CD4-positive, alpha-beta T cell treated with Interferon gamma for 1 hour (primary cell): ENCODE measurements around the gene TSHZ2.
"Not testable (repeated sequence)": the region's sequence is repeated elsewhere in the genome, so short reads cannot be mapped to it uniquely, and the experiment has no call there.

Experiments
- DNase-seq: peaks from one replicate; pipeline ENCODE4 v3.0.0-alpha.2; 2020

TSHZ2 gene

GRCh38 chr20:52965380-52965779, 6.8 kb upstream of the TSHZ2 start:
- DNase-seq: no peak

DNA sequence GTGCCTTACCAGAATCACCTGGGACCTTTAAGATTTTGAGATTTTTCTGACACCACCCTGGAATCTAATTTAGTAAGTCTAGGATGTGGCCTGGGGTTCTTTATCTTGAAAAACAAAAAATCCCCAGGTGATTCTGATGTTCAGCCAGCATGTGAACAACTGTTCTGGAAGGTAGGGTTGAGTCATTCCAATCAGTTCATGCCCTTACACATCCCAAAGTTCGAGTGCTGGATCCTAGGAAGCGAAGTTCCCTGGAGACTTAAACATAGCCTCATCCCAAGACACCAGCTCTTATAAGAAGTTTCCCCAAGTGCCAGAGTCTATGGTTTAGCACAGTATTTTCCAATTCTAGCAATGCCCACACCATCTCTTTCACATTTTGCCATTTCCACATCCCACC, 6.3 kb upstream of the TSHZ2 start:
- DNase-seq: no peak

DNA sequence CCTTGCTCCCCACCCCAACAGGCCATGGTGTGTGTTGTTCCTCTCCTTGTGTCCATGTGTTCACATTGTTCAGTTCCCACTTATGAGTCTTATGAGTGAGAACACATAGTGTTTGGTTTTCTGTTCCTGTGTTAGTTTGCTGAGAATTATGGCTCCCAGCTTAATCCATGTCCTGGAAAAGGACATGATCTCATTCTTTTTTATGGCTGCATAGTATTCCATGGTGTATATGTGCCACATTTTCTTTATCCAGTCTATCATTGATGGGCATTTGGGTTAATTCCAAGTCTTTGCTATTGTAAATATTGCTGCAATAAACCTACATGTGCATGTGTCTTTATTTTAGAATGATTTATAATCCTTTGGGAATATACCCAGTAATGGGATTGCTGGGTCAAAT, 5.6 kb upstream of the TSHZ2 start:
- DNase-seq: not testable (repeated sequence)

- DNase-seq: no peak
Measured at GRCh38 chr20:52971498-52972189, 514 bp upstream of the TSHZ2 start.

DNA sequence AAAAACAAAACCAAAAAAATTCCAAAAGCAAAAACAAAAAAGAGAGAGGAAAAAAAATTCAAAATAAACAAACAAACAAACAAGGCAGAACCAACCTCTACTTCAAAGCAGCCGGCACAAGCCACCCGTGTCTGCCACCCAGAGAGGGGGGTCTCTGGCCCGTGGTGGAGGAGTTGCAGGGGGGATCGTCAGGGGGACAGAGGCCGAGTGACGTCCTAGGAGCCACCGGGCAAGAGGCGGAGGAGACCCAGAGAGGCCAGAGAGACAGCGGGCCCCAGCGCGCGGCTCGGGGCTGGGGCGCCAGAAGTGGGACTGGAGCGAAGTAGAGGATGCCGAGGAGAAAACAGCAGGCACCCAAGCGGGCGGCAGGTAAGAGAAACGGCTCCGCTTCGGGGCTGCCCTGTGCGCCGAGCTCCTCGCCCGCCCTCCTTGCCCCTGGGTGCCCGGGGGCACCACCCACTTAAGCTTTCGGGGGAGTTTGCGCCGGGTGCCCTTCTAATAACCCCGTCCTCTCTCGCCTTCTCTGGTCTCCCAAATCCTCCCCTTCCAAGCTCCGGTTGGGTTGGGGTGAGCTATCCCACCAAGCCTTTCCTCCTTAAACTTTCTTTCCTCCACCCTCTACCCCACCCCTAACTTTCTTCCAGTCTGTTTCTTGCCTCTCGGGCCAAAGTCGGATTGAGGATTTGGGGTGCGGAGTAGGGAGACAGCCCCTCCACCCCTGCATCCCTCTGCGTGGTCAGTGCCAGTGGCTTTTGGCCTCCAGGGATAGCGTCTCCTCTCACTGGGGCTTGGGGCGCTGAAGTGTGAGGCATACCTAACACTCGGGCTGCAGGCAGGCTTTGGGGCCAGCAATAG, 1.0 kb downstream of the TSHZ2 start:
- DNase-seq: peak; percentile 13

DNA sequence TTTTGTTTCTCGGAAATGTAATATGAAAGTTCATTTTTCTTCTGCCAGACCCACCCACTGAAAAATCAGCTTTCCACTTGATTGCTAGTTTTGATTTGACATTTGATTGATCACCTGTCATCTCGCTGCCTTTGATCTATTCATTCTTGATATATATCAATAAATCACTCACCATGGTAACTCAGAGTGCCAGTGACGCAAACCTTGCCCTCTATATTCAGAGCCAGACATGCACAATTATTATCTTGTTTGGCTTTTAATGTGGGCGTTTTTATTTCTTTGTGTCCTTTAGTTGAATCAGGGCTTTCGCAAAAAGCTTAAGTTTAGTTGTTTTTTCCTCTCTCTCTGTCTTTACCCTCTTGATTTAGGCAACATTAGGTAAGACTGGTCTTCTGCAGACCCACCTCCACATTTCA, 2.0 kb downstream of the TSHZ2 start:
- peak; percentile 46 for DNase-seq

GRCh38 chr20:52975029-52975732, 3.0 kb downstream of the TSHZ2 start:
- peak; percentile 3 for DNase-seq

GRCh38 chr20:52975803-52976531, 3.8 kb downstream of the TSHZ2 start:
- DNase-seq: no peak

DNA sequence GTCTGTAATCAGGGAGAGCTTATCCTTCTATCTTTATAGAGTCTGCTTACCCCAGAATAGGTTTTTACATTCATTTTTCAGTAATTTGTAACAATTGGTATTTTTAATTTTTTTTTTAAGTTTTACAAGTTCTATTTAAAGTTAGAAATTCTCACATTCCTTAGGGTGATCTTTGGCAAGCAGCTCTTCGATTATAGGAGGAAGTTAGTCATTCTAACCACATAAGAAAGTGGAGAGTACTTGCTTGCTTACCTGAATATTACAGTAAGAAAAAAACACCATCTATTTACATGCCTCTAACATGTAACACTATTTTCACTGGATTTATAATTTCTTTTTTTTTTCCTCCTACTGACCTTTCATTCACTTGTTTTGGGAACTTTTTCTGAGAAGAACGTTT, 6.7 kb downstream of the TSHZ2 start:
- no peak for DNase-seq

- no peak for DNase-seq
Measured at GRCh38 chr20:52981051-52981450, 8.9 kb downstream of the TSHZ2 start.

GRCh38 chr20:52983726-52984450, 11.7 kb downstream of the TSHZ2 start:
- DNase-seq: no peak

- no peak for DNase-seq
Measured at GRCh38 chr20:52984451-52984810, 12.3 kb downstream of the TSHZ2 start.

DNA sequence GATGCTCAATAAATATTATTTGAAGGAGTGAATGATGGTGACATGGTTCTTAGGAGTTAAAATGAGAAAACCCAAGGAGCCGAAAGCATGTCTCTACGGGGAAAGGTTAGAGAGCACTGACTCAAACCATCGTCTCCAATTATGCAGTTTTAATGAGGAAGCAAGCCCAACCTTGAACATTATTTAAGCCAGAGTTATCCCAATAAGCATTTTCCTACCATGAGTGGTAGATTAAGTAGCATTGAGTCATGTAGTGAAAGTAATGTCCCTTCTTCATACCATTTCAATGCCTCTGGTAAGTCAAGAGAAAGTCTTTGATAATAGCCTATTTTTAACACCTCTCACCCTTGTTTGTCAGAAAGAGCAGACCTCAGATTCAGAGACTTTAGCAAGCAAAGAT, 13.5 kb downstream of the TSHZ2 start:
- DNase-seq: no peak

DNA sequence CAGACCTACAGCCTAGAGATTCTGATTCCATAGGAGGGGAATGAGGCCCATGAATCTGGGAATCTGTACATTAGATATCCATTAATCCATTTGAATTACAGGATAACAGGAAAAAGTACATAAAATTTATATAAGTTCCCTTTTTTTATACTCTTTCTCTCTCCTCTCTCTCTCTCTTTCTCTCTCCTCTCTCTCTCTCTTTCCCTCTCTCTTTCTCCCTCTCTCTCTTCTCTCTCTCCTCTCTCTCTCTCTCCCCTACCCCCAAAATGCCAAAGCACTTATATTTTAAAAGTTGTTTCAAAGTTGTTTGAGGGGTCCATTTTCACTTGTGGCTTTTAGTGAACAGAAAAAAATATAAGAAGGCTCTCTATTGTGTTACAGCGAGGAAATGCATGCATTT, 15.1 kb downstream of the TSHZ2 start:
- DNase-seq: no peak

DNA sequence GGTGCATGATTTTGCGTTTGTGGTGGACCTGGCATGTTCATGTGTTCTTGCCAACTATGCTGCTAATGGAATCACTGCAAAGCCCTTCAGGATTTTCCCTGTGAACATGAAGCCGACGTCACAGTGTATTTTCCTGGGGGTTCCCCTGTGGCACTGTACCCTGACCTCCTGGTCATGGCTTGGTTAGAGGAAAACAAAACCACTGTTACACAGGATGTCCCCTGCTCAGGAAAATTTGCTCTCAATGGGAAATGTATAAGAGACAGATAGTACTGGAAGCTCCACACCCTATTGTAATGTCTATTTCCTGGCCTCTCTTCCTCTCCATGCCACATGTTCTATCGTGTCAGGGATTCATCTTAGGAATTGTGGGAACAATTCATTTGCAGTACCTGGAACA, 19.7 kb downstream of the TSHZ2 start:
- DNase-seq: no peak

DNA sequence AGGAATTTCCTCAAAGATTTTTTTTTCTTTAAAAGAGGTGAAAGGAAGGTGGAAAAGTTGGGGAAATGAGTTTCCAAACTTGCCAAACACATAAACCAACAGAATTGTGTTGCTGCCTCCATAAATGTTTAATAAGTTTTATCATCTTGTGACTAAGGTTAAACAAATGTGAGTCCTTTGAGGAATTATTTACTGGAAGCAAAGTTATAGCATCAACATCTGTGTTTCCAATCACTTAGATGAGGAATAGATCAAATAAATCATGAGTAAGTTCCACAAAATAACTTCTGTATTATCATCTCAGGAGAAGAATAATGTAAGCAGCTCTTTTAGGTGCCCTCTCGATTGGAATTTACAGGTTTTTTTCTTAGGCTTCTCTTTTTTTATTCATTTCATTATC, 20.5 kb downstream of the TSHZ2 start:
- DNase-seq: no peak

GRCh38 chr20:52993076-52993475, 20.9 kb downstream of the TSHZ2 start:
- no peak for DNase-seq

GRCh38 chr20:52994184-52994970, 22.2 kb downstream of the TSHZ2 start:
- no peak for DNase-seq

GRCh38 chr20:52996130-52996529, 24.0 kb downstream of the TSHZ2 start:
- DNase-seq: no peak

DNA sequence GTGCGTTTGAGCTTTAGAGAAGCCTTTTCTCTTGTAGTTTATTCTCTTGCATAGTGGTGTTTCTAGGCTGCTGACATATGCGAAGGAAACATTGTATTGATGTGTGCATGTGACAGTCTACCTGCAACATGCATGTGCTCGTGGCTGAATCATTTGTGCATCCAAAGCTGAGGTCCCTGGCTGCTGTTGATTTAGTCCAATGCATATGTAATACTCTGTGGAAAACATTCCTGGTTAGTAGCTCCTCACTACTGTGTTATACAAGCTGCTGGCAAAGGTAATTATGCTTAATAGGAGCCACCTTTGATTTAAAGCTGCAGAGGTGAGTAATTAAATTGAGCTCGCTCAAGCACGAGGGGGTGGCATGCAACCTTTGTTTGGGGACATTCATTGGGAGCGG, 24.5 kb downstream of the TSHZ2 start:
- DNase-seq: no peak

GRCh38 chr20:52998268-52998667, 26.1 kb downstream of the TSHZ2 start:
- DNase-seq: no peak

DNA sequence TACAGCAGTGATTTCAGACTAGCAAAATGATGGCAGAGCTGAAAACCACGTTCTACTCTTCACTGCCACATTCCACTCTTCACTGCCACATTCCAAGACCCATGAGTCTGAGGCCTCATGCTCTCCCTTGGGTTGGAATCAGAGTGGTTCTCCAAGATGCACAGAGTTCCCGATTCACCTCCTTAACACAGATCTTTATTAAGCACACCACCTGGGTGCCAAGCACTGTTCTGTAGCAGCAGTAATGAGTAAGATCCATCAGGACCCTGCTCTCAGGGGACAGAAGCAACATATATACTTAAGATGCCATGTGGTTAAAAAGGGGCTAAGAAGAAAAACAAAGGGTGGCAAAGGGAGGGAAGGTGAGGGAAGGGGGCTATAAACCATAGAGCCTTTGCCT, 26.9 kb downstream of the TSHZ2 start:
- DNase-seq: no peak
